ENCODE data around the gene LARP4. TPM values are rescaled to one million over a fixed set of nuclear protein-coding genes. Genes with fewer than 3 reads are reported as not detected.

LARP4 gene
- total and polyA plus RNA-seq, 9 of the 15 experiments (the other 6 are each of a cell fraction or from before 2014, with no cell fraction given): 31.6 to 84.5 (median 52.4) TPM

GRCh38 chr12:50365709-50366406 is 34.8 kb upstream of the LARP4 start (continued):
- TF ChIP-seq THRA (IDR thresholded peaks at IDR 0.05) (0 out of 2 replicates have a peak, but pooled peaks have one; percentile 25), TEAD4 (IDR thresholded peaks at IDR 0.05; ENCODE audit: low read length) (peak; percentile 87), TEAD4 (CRISPR knock-in tag; IDR thresholded peaks at IDR 0.05; ENCODE audit: borderline replicate concordance) (no peak), SP1 (CRISPR knock-in tag; IDR thresholded peaks at IDR 0.05) (no peak), CBFA2T2 (conservative IDR thresholded peaks at IDR 0.05) (0 out of 2 replicates have a peak, but pooled peaks have one; percentile 28), IRF1 (CRISPR knock-in tag; IDR thresholded peaks at IDR 0.05; ENCODE audit: borderline replicate concordance) (no peak), TBP (optimal IDR thresholded peaks at IDR 0.05; ENCODE audit: low read depth, low read length) (peak; percentile 11), HNRNPK (IDR thresholded peaks at IDR 0.05; ENCODE audit: low read depth, low read length, poor library complexity, severe bottlenecking) (no peak), ZNF436 (CRISPR knock-in tag; IDR thresholded peaks at IDR 0.05) (no peak), TSC22D4 (tag; IDR thresholded peaks at IDR 0.05) (no peak), EGR1 (conservative IDR thresholded peaks at IDR 0.05) (no peak), ZNF586 (CRISPR knock-in tag; conservative IDR thresholded peaks at IDR 0.05) (no peak), RBM25 (IDR thresholded peaks at IDR 0.05; ENCODE audit: low read depth, low read length, severe bottlenecking) (no peak), STAT5A (IDR thresholded peaks at IDR 0.05; ENCODE audit: borderline replicate concordance, low read length) (peak; percentile 65)
- TF ChIP-seq, protein P1, sequence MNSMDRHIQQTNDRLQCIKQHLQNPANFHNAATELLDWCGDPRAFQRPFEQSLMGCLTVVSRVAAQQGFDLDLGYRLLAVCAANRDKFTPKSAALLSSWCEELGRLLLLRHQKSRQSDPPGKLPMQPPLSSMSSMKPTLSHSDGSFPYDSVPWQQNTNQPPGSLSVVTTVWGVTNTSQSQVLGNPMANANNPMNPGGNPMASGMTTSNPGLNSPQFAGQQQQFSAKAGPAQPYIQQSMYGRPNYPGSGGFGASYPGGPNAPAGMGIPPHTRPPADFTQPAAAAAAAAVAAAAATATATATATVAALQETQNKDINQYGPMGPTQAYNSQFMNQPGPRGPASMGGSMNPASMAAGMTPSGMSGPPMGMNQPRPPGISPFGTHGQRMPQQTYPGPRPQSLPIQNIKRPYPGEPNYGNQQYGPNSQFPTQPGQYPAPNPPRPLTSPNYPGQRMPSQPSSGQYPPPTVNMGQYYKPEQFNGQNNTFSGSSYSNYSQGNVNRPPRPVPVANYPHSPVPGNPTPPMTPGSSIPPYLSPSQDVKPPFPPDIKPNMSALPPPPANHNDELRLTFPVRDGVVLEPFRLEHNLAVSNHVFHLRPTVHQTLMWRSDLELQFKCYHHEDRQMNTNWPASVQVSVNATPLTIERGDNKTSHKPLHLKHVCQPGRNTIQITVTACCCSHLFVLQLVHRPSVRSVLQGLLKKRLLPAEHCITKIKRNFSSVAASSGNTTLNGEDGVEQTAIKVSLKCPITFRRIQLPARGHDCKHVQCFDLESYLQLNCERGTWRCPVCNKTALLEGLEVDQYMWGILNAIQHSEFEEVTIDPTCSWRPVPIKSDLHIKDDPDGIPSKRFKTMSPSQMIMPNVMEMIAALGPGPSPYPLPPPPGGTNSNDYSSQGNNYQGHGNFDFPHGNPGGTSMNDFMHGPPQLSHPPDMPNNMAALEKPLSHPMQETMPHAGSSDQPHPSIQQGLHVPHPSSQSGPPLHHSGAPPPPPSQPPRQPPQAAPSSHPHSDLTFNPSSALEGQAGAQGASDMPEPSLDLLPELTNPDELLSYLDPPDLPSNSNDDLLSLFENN (IDR thresholded peaks at IDR 0.05; ENCODE audit: low read depth in 2 of 2, low read length in 2 of 2): 0 out of 4 replicates have a peak, but pooled peaks of 1 of the 2 experiments have one; percentile 36
